HG03025 (cell line): ENCODE results near the gene TIMM17A.

Source experiments
- ATAC-seq: cut with Tn5 transposase; IDR thresholded peaks from one replicate; pipeline ENCODE4 v1.9.1; 2021; ENCODE audit warnings: mild to moderate bottlenecking, moderate library complexity; ENCODE audit not compliant: unreplicated experiment, low FRiP score

The TIMM17A gene

DNA sequence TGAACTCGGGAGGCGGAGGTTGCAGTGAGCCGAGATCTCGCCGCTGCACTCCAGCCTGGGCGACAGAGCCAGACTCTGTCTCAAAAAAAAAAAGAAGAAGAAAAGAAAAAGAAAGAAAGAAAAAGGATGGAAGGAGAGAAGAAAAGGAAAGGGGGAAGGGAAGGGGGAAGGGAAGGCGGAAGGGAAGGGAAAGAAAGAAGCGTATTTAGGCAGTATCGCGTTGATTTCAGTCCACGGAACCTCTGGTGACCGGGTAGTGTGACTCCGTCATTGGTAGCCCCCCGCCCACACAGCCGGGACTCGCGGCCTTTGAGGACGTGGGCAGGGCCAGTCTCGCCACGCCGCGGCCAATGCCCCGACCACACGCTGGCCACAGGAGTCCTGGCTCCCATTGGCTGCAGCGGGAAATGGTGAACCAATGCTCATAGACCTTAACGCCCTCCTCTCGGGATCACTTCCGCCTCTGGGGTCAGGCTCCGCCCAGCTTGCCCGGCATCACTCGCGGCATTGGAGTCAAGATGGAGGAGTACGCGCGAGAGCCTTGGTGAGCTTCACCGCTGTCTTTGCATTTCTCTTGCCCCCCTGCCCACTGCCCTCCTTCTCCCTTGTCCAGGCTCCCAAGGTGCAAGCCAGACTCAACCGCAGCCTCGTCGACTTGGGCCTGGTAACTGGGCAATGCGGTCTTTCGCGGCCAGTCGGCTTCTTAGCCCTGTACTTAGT lies at the start of gene TIMM17A:
Gene TIMM17A (plus strand): TSS at position 495 of the 720 bp plus-strand sequence. CDS start 24 bp downstream, at position 519.
- peak; percentile 99 for ATAC-seq

- ATAC-seq, result no peak
These were observed 49.0 kb upstream of the TIMM17A start for GRCh38 chr1:201906336-201906735.

GRCh38 chr1:201907621-201908020 lies 47.7 kb upstream of the TIMM17A start:
- no peak for ATAC-seq

- no peak for ATAC-seq
These were observed 43.3 kb upstream of the TIMM17A start for GRCh38 chr1:201911826-201912571.

- no peak for ATAC-seq
These were observed 42.5 kb upstream of the TIMM17A start for GRCh38 chr1:201912832-201913231.

GRCh38 chr1:201914456-201915235 lies 40.7 kb upstream of the TIMM17A start:
- no peak for ATAC-seq

- no peak for ATAC-seq
These were observed 38.6 kb upstream of the TIMM17A start for GRCh38 chr1:201916649-201917249.

- ATAC-seq, result no peak
These were observed 37.8 kb upstream of the TIMM17A start for GRCh38 chr1:201917362-201918033.

- ATAC-seq, result no peak
These were observed 37.0 kb upstream of the TIMM17A start for GRCh38 chr1:201918343-201918742.

- no peak for ATAC-seq
These were observed 33.2 kb upstream of the TIMM17A start for GRCh38 chr1:201921952-201922558.

DNA sequence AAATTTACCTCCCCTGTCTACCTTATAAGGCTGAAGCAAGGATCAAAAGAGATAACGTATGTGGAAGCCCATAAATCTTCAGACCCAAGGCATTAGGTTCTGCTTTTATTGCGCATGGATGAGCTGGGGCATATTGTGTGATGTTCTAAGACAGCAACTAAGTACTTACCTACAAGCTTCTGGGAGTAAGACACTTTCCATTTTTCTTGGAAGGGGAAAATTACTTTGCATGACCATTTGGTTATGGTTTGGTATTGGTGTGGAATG lies 30.1 kb upstream of the TIMM17A start:
- no peak for ATAC-seq

- no peak for ATAC-seq
These were observed 29.2 kb upstream of the TIMM17A start for GRCh38 chr1:201925981-201926645.

- ATAC-seq, result no peak
These were observed 27.0 kb upstream of the TIMM17A start for GRCh38 chr1:201928266-201928665.

- no peak for ATAC-seq
These were observed 25.2 kb upstream of the TIMM17A start for GRCh38 chr1:201930137-201930536.

- ATAC-seq, result no peak
These were observed 24.5 kb upstream of the TIMM17A start for GRCh38 chr1:201930803-201931202.

DNA sequence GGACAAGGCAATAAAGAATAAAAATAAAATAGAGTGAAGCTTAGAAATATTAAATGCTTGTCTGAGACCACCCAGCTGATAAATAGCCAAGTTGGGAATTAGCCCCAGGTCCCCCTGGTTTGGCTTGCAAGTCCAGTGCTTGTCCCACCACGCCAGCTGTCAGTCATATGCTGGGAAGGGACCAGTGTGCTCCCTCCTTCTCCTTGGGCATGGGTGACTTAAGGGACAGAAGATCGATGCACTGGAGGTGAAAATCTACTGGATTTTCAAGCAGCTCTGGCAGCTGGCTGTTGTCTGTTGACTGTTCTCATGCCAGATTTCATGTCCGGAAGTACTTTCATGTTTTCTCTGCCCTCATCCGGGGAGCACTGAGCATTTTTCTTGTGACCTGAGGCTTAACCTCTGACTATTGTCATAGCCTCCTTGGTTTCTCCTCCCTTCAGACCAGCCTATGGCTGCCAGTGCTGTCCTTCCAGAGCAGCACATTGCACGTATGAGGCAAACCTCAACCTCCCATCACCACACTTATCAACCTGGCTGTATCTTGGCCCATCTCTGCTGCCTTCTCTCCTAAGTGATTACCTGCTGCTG lies 21.4 kb upstream of the TIMM17A start:
- no peak for ATAC-seq

GRCh38 chr1:201937624-201938213 lies 17.6 kb upstream of the TIMM17A start:
- no peak for ATAC-seq

- no peak for ATAC-seq
These were observed 16.8 kb upstream of the TIMM17A start for GRCh38 chr1:201938440-201939035.
